AG04450 (cell line): ENCODE measurements around the gene PTPRG. TPM values are rescaled to one million over a fixed set of nuclear protein-coding genes. Genes with fewer than 3 reads are reported as not detected.

Experiments used
- CTCF ChIA-PET: fragments of 300-600, 350-600 bp; formaldehyde crosslinking; extraction: SDS; loops from one replicate; lab custom pipeline; 2022; ENCODE audit warnings: antibody characterized with exemption, inconsistent platforms; lab: Charles Lee
- POLR2A ChIA-PET: fragments of 350-600 bp; formaldehyde crosslinking; extraction: SDS; loops from one replicate; lab custom pipeline; 2021; ENCODE audit warnings: antibody characterized with exemption, inconsistent platforms; lab: Yijun Ruan, JAX
- DNase-seq: peaks from one replicate; pipeline ENCODE4 v3.0.0-alpha.2; 2011; ENCODE audit warnings: low read depth, low spot score
- H3K27ac ChIP-seq: one replicate; pipeline ENCODE4 v1.5.1; 2012; ENCODE audit warnings: low read depth, low read length, control low read depth
- H3K27me3 ChIP-seq: one replicate; pipeline ENCODE4 v1.6.0; 2012; ENCODE audit warnings: low read length; ENCODE audit not compliant: control insufficient read depth, insufficient read depth
- H3K4me3 ChIP-seq: 2 replicates; pipeline ENCODE4 v1.5.1; 2011; ENCODE audit warnings: mild to moderate bottlenecking, low read depth, low read length, control low read depth
- H3K9me3 ChIP-seq: 2 replicates; pipeline ENCODE4 v1.5.1; 2012; ENCODE audit warnings: low read length; ENCODE audit not compliant: control insufficient read depth, insufficient read depth
- CTCF ChIP-seq: IDR thresholded peaks from 2 replicates; pipeline ENCODE4 v1.5.1; 2011; ENCODE audit warnings: low read depth, low read length, control low read depth, inconsistent platforms
- polyA plus RNA-seq: library from polyadenylated mRNA; depleted of rRNA; stranded (reverse); fragments of >200 nt; gene quantifications from 2 replicates; pipeline ENCODE4 v1.2.3, GENCODE V29; 2011

PTPRG gene
- polyA plus RNA-seq, 1 experiment = 26.5 TPM

GRCh38 chr3:62260655-62261054 is 699.3 kb downstream of the PTPRG start:
- H3K4me3 ChIP-seq = no peak overlapping the region
- H3K27me3 ChIP-seq = no peaks in the 10 kb centered on the region
- POLR2A ChIA-PET = no interaction called here
- no peak for TF ChIP-seq CTCF
- no peak overlapping the region for H3K27ac ChIP-seq
- no peak for DNase-seq
- H3K9me3 ChIP-seq = no peaks in the 10 kb centered on the region
- CTCF ChIA-PET = no interaction called here

- Histone ChIP-seq H3K27me3 (no peaks in the 10 kb centered on the region), H3K9me3 (no peaks in the 10 kb centered on the region), H3K27ac (no peak overlapping the region), H3K4me3 (no peak overlapping the region)
- ChIA-PET POLR2A (no interaction called here), CTCF (no interaction called here)
- TF ChIP-seq CTCF = no peak
- no peak for DNase-seq
These were observed 699.8 kb downstream of the PTPRG start for GRCh38 chr3:62261121-62261520.

DNA sequence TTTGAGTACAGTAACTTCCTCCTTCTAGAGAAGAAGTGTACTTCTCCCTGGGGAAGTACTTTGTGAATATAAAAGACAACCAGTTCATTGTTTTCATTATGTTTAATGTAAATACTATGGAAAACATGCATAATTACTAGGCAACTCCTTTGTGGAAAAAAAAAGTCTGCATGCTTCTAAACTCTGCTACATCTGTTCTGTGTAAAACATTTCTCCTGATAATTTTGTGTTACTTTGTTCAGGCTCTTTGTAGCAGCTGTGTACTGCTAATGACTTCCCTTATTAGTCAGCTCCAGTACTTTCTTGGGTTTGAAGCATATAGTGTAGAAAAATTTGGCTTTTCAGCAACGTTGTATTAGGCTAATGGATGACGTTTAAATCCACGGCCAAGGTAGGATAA is 700.4 kb downstream of the PTPRG start:
- Histone ChIP-seq H3K27me3 (no peaks in the 10 kb centered on the region), H3K27ac (no peak overlapping the region), H3K9me3 (no peaks in the 10 kb centered on the region), H3K4me3 (no peak overlapping the region)
- ChIA-PET POLR2A (no interaction called here), CTCF (interaction anchor here (0.5 kb wide), 1 partner anchor 967 kb away, joined by 4 read pairs; no protein-coding TSS in a partner anchor)
- TF ChIP-seq CTCF = no peak
- no peak for DNase-seq

DNA sequence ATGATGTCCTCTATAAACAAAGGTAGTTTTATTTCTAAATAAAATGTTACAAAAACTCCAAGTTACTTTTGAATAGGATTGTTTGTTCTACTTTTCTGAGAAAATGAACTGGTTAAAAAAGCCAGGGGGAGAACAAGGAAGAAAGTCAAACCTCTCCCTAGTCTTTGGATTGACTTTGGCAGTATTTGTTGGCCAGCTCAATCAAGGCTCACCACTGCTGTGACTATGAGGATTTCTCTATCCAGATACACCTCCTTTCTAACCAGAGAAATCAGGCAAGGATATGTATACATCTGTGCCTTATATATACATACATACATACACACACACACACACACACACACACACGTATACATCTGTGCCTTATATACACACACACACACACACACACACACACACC is 704.2 kb downstream of the PTPRG start:
- no peak overlapping the region for H3K4me3 ChIP-seq
- TF ChIP-seq CTCF = no peak
- POLR2A ChIA-PET = no interaction called here
- no peak overlapping the region for H3K27ac ChIP-seq
- no peak for DNase-seq
- CTCF ChIA-PET = no interaction called here
- H3K27me3 ChIP-seq = no peaks in the 10 kb centered on the region
- H3K9me3 ChIP-seq = no peaks in the 10 kb centered on the region

DNA sequence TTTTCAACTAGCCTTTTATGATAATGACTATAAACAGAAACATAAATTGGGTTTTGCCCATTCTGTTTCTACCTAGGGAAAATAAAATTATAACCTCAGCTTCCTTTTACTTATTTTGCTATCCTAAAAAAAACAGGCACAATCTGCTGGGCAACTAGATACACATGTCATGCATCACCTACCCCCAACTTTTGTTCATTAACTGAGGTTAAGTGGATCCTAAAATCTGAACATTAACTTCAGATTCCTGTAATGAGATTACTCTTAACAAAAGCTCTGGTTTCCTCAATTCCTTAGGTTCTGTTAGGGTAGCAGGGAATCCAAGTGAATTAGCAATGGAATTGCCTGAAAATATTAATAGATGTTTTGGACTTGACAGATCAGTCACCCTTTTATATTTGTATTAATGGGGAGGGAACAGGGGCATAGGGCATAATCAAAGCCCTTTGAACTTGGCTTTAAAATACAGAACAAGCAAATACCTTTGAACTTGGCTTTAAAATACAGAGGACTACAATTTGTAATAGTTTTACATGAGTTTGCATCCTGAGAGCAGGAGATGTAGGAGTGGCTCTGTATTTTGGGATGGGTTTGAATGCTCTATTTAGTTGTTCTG is 705.4 kb downstream of the PTPRG start:
- ChIA-PET CTCF (interaction anchor here (0.6 kb wide), 1 partner anchor 882 kb away, joined by 3 read pairs; no protein-coding TSS in a partner anchor), POLR2A (no interaction called here)

More for the DNA sequence above, 705.4 kb downstream of the PTPRG start:
- DNase-seq = no peak
- no peaks in the 10 kb centered on the region for H3K27me3 ChIP-seq
- H3K27ac ChIP-seq = no peak overlapping the region
- no peaks in the 10 kb centered on the region for H3K9me3 ChIP-seq
- H3K4me3 ChIP-seq = no peak overlapping the region
- TF ChIP-seq CTCF = no peak
